Stomach (tissue), 9 donors: ENCODE measurements around the gene FOXO3. TPM values are rescaled to one million over a fixed set of nuclear protein-coding genes. Genes with fewer than 3 reads are reported as not detected.

Experiments used
- DNase-seq, 2 donors: peaks; one replicate each; pipeline versions ENCODE4 v3.0.0 to v3.0.0-alpha.2; 2013 to 2019
- H3K27ac ChIP-seq, 5 donors: fragments of 200-600 bp in 4 of 5; sonication (generic) in 4 of 5; one replicate each; pipeline ENCODE4 v1.5.1; 2013 to 2019; ENCODE audit warnings: mild to moderate bottlenecking in 1 of 5, moderate library complexity in 1 of 5
- H3K27me3 ChIP-seq, 3 donors: fragments of 200-600 bp; sonication (generic); one replicate each; pipeline ENCODE4 v1.5.1; 2017 to 2019; ENCODE audit warnings: mixed run types in 1 of 3
- H3K36me3 ChIP-seq, 4 donors: fragments of 200-600 bp; sonication (generic); 1 replicate in 3 of 4; 2 replicates in 1 of 4; pipeline ENCODE4 v1.5.1; 2016 to 2019
- H3K4me1 ChIP-seq, 4 donors: fragments of 200-600 bp; sonication (generic); one replicate each; pipeline ENCODE4 v1.5.1; 2016 to 2019
- H3K4me3 ChIP-seq, 4 donors: fragments of 200-600 bp; sonication (generic) in 3 of 4; one replicate each; pipeline ENCODE4 v1.5.1; 2016 to 2019; ENCODE audit warnings: mild to moderate bottlenecking in 1 of 4
- H3K9me3 ChIP-seq, 4 donors: fragments of 200-600 bp; sonication (generic); one replicate each; pipeline ENCODE4 v1.5.1; 2016 to 2019
- EP300 ChIP-seq: sonication (generic); formaldehyde crosslinking; IDR thresholded peaks from one replicate; pipeline ENCODE4 v1.6.1; 2017; ENCODE audit warnings: antibody characterized with exemption
- POLR2A ChIP-seq, 4 donors: fragments of 450-650 bp; IDR thresholded peaks; one replicate each; pipeline ENCODE4 v1.6.1; 2016; ENCODE audit warnings: antibody characterized with exemption in 4 of 4, control low read depth in 2 of 4, mild to moderate bottlenecking in 1 of 4, moderate library complexity in 1 of 4
- POLR2AphosphoS5 ChIP-seq, 3 donors: sonication (generic); formaldehyde crosslinking; IDR thresholded peaks; one replicate each; pipeline ENCODE4 v1.6.1; 2016; ENCODE audit warnings: antibody characterized with exemption in 3 of 3
- WGBS, 5 donors: extraction: QIAGEN DNeasy Blood & Tissue Kit in 3 of 5; methylation state at CpG; one replicate each; pipeline versions ENCODE4 v1.1.5 to v1.1.7; 2013 to 2018; 5-methylcytosine and 5-hydroxymethylcytosine counted together
- intact Hi-C: fragments of 100-400 bp; cut with DNase I; formaldehyde crosslinking; loops from one replicate; pipeline ENCODE4 v1.15.1; 2023; ENCODE audit warnings: low total_unique reads
- polyA plus RNA-seq, 3 donors: library from polyadenylated mRNA; stranded (reverse); fragments of 200-250 nt; gene quantifications; one replicate each; pipeline ENCODE4 v1.2.3, GENCODE V29; 2013
- total RNA-seq, 5 donors: library from RNA; depleted of rRNA; stranded (reverse); fragments of >200 nt; gene quantifications; one replicate each; pipeline versions ENCODE4 v1.1.0 to v1.2.3, GENCODE V29; 2014 to 2016
- TF ChIP-seq, protein P1 (sequence below), 7 experiments: fragments of 450-650 bp in 4 of 7; fragments of 200-600 bp in 3 of 7; sonication (generic) in 3 of 7; IDR thresholded peaks; one replicate each; pipeline ENCODE4 v1.5.1; 2016 to 2019; ENCODE audit warnings: antibody characterized with exemption in 7 of 7, control low read depth in 2 of 7, mild to moderate bottlenecking in 1 of 7
- donor health status: healthy with polysubstance abuse.
- donor health status: Bipolar disorder and iron deficiency.
- donor health status: healthy.

FOXO3 gene
- total and polyA plus RNA-seq, 8 donors = 13.0 to 89.8 (median 42.1) TPM

DNA sequence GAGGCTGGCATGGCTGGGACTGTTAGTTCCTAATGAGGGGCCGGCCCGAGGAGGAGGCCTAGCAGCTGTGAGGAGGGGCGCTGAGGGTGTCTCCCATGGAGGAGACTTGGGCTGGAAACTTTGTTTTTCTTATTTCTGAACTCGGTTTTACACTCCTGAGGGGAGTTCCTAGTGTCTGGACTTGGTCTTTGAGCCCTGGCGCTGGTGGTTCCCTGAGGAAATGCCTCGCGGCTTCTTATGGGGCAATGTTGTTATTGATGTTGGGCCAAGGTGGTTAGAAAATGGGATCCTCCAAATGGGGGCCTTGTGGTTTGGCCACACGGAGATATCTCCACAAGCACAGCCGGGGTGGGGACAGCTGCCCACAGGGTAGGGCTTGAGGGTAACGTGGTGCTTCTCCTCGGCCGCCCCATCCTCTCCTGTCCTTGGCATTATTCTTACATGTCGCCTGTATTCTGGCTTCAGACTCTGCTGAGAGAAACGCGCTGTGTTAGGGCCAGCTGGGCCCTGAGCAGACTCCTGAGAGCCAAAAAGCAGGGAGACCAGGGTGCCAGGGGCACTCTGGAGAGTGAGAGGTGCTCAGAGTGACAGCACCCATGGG, 136.9 kb downstream of the FOXO3 start:
- H3K36me3 ChIP-seq = peaks cover 0 to 14% (median 0%) of the 10 kb centered on the region in 4 donors
- TF ChIP-seq, protein P1, sequence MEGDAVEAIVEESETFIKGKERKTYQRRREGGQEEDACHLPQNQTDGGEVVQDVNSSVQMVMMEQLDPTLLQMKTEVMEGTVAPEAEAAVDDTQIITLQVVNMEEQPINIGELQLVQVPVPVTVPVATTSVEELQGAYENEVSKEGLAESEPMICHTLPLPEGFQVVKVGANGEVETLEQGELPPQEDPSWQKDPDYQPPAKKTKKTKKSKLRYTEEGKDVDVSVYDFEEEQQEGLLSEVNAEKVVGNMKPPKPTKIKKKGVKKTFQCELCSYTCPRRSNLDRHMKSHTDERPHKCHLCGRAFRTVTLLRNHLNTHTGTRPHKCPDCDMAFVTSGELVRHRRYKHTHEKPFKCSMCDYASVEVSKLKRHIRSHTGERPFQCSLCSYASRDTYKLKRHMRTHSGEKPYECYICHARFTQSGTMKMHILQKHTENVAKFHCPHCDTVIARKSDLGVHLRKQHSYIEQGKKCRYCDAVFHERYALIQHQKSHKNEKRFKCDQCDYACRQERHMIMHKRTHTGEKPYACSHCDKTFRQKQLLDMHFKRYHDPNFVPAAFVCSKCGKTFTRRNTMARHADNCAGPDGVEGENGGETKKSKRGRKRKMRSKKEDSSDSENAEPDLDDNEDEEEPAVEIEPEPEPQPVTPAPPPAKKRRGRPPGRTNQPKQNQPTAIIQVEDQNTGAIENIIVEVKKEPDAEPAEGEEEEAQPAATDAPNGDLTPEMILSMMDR (IDR thresholded peaks at IDR 0.05) = no peak
- no peak for TF ChIP-seq POLR2AphosphoS5 (IDR thresholded peaks at IDR 0.05)
- no peak for TF ChIP-seq EP300
- no peak for TF ChIP-seq POLR2A (IDR thresholded peaks at IDR 0.05)
- intact Hi-C loops = no loop called here
- H3K27ac ChIP-seq = no peak overlapping the region
- H3K9me3 ChIP-seq = peaks cover 9 to 18% (median 13%) of the 10 kb centered on the region in 4 donors
- DNase-seq = no peak
- H3K4me1 ChIP-seq = no peaks in the 10 kb centered on the region
- WGBS, 5 donors = 79 to 92% (median 88%) methylated on average over 15 of the region's 15 CpGs
- H3K4me3 ChIP-seq = no peak overlapping the region
- no peaks in the 10 kb centered on the region for H3K27me3 ChIP-seq

DNA sequence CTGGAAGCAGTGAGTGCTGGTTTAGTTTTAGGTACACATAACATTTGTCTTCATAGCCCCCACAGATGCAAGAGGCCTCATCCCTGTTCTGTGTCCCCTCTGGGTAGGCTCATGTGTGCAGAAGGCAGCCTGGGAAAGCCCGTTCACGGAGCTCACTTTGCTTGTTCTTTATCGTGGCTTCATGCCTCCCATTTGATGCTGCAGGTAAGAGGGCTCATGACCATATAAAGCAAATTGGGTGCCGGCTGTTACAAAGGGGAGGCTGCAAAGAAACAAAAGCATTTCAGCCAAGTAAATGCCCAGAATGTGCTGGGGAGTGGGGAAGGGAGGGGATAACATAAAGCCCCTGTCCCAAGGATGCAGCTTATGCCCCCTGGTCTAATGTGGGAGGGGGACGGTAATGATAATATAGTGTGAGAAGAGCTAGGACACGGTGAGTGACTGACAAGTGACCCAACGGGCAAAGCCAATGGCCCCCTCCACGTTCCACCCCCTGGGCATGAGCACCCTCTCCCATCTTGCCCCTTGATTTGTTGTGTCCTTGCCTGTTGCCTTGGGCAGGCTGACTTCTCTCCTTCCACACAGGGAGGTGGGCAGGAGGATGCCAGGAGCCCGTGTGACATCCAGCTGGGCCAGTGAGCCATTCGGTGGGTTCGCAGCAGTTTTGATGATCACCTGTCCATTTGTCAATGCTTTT, 138.0 kb downstream of the FOXO3 start:
- H3K27ac ChIP-seq = no peak overlapping the region
- TF ChIP-seq POLR2A (IDR thresholded peaks at IDR 0.05) = no peak
- TF ChIP-seq, protein P1 (IDR thresholded peaks at IDR 0.05) = no peak
- no peak for TF ChIP-seq EP300
- TF ChIP-seq POLR2AphosphoS5 (IDR thresholded peaks at IDR 0.05) = no peak
- peaks cover 9 to 25% (median 13%) of the 10 kb centered on the region in 4 donors for H3K9me3 ChIP-seq
- WGBS, 5 donors = 90 to 93% (median 91%) methylated on average over 11 of the region's 11 CpGs
- no peak overlapping the region for H3K4me3 ChIP-seq
- DNase-seq = no peak
- peaks cover 0 to 14% (median 0%) of the 10 kb centered on the region in 4 donors for H3K36me3 ChIP-seq
- H3K4me1 ChIP-seq = no peaks in the 10 kb centered on the region
- intact Hi-C loops = no loop called here
- H3K27me3 ChIP-seq = no peaks in the 10 kb centered on the region

DNA sequence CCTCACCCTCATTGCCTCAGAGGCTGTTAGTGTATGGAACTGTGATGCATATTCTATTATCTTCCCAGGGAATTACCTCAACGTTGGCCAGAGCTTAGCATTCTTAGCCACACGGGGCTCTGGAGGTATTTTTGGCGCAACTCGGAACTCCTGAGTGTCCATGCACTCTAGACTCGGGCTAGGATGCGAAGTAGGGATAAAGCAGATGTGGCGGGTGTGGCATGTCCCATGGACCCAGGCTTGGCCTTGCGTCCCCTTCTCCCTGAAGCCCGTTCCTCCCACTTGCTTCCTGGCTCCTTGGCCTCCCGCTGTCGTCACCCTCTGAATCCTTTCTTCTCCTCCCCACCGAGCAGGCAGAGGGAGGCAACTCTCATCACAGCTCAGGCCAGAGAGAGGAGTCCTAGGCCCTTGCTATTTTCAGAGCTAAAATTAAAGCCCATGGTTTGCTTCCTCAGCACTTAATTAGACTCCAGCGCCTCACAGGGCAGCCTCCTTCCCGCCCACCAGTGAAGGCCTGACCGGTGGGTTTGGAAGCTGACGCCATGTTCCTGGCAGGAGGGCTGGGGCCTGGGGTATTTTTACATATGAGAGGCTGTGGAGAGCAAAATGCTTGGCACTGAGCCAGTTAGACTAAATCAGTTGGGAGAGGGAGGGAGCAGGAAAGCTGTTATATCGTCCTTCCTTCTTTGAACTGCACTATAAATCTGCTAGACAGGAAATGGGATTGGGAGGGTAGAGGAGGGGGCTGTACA, 138.7 kb downstream of the FOXO3 start:
- intact Hi-C loops = no loop called here
- Histone ChIP-seq H3K27me3 (no peaks in the 10 kb centered on the region), H3K4me1 (no peaks in the 10 kb centered on the region), H3K9me3 (peaks cover 9 to 25% (median 13%) of the 10 kb centered on the region in 4 donors), H3K36me3 (peaks cover 0 to 14% (median 0%) of the 10 kb centered on the region in 4 donors), H3K4me3 (no peak overlapping the region), H3K27ac (no peak overlapping the region)
- TF ChIP-seq POLR2A (IDR thresholded peaks at IDR 0.05) = no peak
- TF ChIP-seq, protein P1 (IDR thresholded peaks at IDR 0.05) = no peak
- TF ChIP-seq EP300 = no peak
- no peak for TF ChIP-seq POLR2AphosphoS5 (IDR thresholded peaks at IDR 0.05)
- 82 to 87% (median 82%) methylated on average over 17 of the region's 17 CpGs for WGBS, 5 donors
- peak in 1 of 2 donors; percentile 80 for DNase-seq

DNA sequence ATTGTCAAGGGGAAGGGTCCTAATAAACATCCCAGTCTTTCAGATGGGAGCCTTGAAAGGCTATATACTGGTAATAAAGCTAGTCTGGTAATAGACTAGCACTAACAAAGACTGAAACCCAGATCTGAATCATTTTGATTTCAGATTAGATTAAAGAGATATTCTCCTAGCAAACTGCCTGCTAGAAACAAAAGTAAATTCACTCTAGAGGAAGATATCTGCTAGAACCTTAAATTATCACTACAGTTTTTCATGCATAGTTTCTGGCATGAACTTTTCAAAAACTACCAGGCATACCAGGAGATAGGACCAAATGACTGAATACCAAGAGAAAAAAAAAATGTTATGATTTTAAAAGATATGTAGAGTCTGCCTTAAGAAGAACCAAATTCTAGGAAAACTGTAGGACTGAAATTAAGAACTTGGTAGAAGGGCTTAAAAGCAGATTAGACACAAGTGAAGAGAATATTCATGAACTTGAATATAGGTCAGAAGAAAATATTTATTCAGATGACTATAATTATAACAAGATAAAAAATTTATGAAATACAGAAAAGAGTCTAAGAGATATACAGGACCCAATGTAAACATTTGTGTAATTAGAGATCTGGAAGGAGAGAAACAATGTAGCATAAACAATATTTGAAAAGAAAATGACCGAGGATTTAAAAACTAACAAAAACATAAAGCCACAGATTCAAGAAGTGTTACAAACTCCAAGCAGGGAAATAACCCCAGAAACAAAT, 141.6 kb downstream of the FOXO3 start:
- no peak overlapping the region for H3K4me3 ChIP-seq
- no peak for DNase-seq
- H3K27me3 ChIP-seq = no peaks in the 10 kb centered on the region
- intact Hi-C loops = no loop called here
- H3K4me1 ChIP-seq = peaks cover 0 to 7% (median 2%) of the 10 kb centered on the region in 4 donors
- H3K27ac ChIP-seq = no peak overlapping the region
- peaks cover 0 to 6% (median 0%) of the 10 kb centered on the region in 4 donors for H3K36me3 ChIP-seq
- peaks cover 9 to 25% (median 13%) of the 10 kb centered on the region in 4 donors for H3K9me3 ChIP-seq
- 91 to 100% (median 96%) methylated on average over 1 of the region's 1 CpG for WGBS, 5 donors
- TF ChIP-seq EP300 (no peak), POLR2A (IDR thresholded peaks at IDR 0.05) (no peak), POLR2AphosphoS5 (IDR thresholded peaks at IDR 0.05) (no peak)
- TF ChIP-seq, protein P1 (IDR thresholded peaks at IDR 0.05) = no peak
